Nephron progenitor cell (in vitro differentiated cells): ENCODE measurements around the gene SMPD3.

ENCODE experiments used
- DNase-seq: peaks from one replicate; pipeline ENCODE4 v3.0.0; 2021
- H3K27ac Mint-ChIP-seq: 2 replicates; pipeline ENCODE4 v1.8.0; 2021; ENCODE audit warnings: mild to moderate bottlenecking, moderate library complexity, mixed read lengths
- H3K27me3 Mint-ChIP-seq: 2 replicates; pipeline ENCODE4 v1.8.0; 2021; ENCODE audit warnings: mild to moderate bottlenecking, low read depth, mixed read lengths; ENCODE audit not compliant: poor library complexity
- H3K36me3 Mint-ChIP-seq: 2 replicates; pipeline ENCODE4 v1.8.0; 2021; ENCODE audit warnings: low read depth, mixed read lengths
- H3K4me1 Mint-ChIP-seq: 2 replicates; pipeline ENCODE4 v1.8.0; 2021; ENCODE audit warnings: mixed read lengths
- H3K4me3 Mint-ChIP-seq: 2 replicates; pipeline ENCODE4 v1.8.0; 2021; ENCODE audit warnings: mild to moderate bottlenecking, moderate library complexity, mixed read lengths
- H3K9me3 Mint-ChIP-seq: 2 replicates; pipeline ENCODE4 v1.8.0; 2021; ENCODE audit warnings: mild to moderate bottlenecking, moderate library complexity, mixed read lengths
- TF ChIP-seq, protein P1 (sequence below): fragments of 200-600 bp; sonication (generic); IDR thresholded peaks from 2 replicates; pipeline ENCODE4 v1.5.0; 2021; ENCODE audit warnings: antibody characterized with exemption

The SMPD3 gene

DNA sequence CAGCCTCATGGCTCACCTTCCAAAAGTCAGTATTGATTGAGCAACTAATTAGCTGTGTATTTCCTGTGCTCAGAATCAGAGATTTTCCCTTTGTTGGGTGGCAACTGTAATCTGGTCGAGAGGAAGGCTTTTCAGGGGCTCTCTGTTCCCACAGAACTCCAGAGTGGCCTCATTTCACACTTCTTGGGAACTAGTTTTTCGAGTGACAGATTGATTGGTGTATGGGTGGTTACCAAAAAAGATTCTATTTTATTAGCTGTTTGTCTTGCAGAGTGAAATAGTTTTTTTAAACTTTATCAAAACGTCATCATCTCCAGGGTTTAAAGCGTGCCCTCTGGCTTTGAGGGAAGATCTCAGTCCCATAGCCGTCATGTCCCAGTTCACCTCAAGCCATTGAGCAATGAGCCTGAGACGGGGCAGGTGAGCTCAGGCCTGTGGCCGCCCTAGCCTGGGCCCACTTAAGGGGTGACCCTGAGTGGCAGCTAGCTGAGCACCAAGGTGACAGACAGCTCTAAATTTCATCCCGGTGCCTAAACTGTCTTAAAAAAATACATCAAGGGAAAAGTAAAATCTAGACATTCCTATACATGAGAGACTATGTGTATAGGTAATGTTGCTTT lies 53.0 kb downstream of the SMPD3 start:
- Mint-ChIP-seq H3K4me1 (peaks cover 30% of the 10 kb centered on the region), H3K27me3 (peaks cover 5% of the 10 kb centered on the region), H3K36me3 (no peaks in the 10 kb centered on the region), H3K27ac (no peak overlapping the region), H3K9me3 (no peaks in the 10 kb centered on the region), H3K4me3 (no peak overlapping the region)
- TF ChIP-seq, protein P1, sequence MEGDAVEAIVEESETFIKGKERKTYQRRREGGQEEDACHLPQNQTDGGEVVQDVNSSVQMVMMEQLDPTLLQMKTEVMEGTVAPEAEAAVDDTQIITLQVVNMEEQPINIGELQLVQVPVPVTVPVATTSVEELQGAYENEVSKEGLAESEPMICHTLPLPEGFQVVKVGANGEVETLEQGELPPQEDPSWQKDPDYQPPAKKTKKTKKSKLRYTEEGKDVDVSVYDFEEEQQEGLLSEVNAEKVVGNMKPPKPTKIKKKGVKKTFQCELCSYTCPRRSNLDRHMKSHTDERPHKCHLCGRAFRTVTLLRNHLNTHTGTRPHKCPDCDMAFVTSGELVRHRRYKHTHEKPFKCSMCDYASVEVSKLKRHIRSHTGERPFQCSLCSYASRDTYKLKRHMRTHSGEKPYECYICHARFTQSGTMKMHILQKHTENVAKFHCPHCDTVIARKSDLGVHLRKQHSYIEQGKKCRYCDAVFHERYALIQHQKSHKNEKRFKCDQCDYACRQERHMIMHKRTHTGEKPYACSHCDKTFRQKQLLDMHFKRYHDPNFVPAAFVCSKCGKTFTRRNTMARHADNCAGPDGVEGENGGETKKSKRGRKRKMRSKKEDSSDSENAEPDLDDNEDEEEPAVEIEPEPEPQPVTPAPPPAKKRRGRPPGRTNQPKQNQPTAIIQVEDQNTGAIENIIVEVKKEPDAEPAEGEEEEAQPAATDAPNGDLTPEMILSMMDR: no peak
- DNase-seq: no peak

DNA sequence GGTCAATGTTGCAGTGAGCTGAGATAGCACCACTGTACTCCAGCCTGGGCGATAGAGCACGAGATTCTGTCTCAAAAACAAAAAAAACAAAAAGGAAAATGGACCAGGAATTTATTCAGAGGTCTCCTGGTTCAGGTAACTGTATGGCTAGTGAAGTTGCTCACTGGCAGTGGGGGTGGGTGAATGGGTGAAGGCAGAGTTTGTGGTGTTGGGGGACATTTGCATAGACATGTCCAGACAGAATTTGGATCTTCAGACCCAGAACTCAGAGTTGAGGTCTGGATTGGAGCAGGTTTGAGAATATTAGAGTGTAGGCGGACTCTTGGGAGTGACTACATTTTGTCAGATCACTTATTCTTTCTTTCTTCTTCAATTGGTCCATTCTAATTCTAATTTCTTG lies 55.0 kb downstream of the SMPD3 start:
- Mint-ChIP-seq H3K4me1 (peaks cover 40% of the 10 kb centered on the region), H3K27me3 (peaks cover 5% of the 10 kb centered on the region), H3K4me3 (no peak overlapping the region), H3K27ac (no peak overlapping the region), H3K9me3 (no peaks in the 10 kb centered on the region), H3K36me3 (no peaks in the 10 kb centered on the region)
- no peak for DNase-seq
- TF ChIP-seq, protein P1: no peak

DNA sequence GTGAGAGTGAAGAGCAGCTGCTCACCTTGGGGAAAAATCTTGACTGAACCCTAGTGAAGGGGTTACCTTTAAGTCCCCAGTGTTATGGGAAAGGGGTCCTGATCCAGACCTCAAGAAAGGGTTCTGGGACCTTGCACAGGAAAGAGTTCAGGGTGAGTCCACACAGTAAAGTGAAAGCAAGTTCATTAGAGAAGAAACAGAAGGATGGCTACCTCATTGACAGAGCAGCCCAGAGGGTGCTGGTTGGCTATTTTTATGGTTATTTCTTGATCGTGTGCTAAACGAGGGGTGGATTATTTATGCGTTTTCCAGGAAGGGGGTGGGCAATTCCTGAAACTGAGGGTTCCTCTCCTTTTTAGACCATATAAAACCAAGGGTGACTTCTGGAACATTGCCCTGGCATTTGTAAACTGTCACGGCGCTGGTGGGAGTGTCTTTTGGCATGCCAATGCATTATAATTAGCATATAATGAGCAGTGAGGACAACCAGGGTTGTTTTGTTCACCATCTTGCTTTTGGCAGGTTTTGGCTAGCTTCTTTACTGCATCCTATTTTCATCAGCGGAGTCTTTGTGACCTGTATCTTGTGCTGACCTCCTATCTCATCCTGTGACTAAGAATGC lies 58.4 kb downstream of the SMPD3 start:
- Mint-ChIP-seq H3K9me3 (no peaks in the 10 kb centered on the region), H3K27ac (peak overlapping the region; percentile 10), H3K27me3 (peaks cover 5% of the 10 kb centered on the region), H3K4me1 (peaks cover 33% of the 10 kb centered on the region), H3K36me3 (no peaks in the 10 kb centered on the region), H3K4me3 (no peak overlapping the region)
- no peak for DNase-seq
- TF ChIP-seq, protein P1: no peak

DNA sequence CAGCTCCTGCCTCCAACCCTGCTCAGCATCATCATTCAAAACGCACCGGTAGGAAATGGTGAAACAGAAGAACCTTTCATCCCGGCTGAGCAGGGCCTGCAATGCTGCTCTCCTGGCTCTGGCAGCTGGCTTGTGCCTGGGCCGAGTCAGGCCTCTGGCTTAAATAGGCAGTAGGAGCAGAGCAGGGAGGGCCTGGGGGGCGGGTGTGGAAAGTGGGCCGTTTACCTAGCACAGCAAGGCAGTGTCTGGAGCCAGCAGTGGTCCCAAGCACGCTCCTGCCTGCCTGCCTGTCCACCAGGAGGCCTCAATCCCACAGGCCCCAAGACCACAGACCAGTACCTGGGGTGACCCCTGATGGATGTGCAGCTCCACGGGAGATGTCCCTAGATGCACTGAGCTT lies 59.3 kb downstream of the SMPD3 start:
- Mint-ChIP-seq H3K4me3 (no peak overlapping the region), H3K27me3 (peaks cover 5% of the 10 kb centered on the region), H3K9me3 (no peaks in the 10 kb centered on the region), H3K36me3 (no peaks in the 10 kb centered on the region), H3K4me1 (peaks cover 39% of the 10 kb centered on the region), H3K27ac (peak overlapping the region; percentile 33)
- DNase-seq: no peak
- TF ChIP-seq, protein P1: no peak

DNA sequence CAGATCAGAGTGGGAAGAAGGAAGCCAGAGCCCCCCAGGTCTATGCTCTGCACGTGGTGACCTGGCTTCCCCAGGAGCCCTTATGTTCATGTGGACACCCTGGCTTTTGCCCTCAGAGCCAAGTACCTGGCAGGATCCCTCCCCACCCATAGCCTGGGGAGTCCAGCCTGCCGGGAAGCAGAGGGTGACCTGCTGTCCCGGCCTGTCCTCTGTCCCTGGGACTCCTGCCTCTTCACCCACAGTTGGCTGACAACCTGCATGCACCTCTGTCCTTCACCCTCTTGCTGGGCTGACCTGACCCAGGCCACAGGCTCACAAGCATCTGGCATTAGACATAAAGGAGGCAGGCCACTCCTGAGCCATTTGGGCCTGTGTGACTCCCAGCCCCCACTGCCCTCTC lies 60.2 kb downstream of the SMPD3 start:
- H3K9me3 Mint-ChIP-seq: no peaks in the 10 kb centered on the region
- H3K27ac Mint-ChIP-seq: peak overlapping the region; percentile 39
- no peaks in the 10 kb centered on the region for H3K36me3 Mint-ChIP-seq
- TF ChIP-seq, protein P1: no peak
- peaks cover 48% of the 10 kb centered on the region for H3K4me1 Mint-ChIP-seq
- H3K27me3 Mint-ChIP-seq: peaks cover 1% of the 10 kb centered on the region
- no peak overlapping the region for H3K4me3 Mint-ChIP-seq
- no peak for DNase-seq

DNA sequence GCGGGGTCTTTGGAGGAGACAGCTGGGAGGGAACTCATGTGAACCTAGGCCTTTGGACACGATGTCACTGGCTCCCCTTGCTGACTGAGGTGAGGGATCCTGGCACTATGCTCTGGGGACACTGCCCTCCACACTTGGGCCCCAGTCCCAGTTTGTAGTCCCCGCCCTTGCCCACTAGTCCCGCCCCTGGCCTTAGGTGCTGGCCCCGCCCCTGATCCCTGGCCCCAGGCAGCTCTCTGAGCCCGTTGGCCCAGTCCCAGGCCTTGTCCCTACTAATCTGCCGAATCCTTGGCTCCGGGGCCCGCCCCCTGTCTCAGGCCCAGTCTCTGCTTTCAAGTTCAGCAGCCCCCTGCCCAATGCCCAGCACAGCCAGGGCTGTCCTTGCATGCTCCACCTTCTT lies 61.0 kb downstream of the SMPD3 start:
- TF ChIP-seq, protein P1: no peak
- Mint-ChIP-seq H3K9me3 (no peaks in the 10 kb centered on the region), H3K4me1 (peaks cover 54% of the 10 kb centered on the region), H3K36me3 (no peaks in the 10 kb centered on the region), H3K4me3 (no peak overlapping the region), H3K27ac (no peak overlapping the region), H3K27me3 (no peaks in the 10 kb centered on the region)
- DNase-seq: no peak
